HepG2 (cell line): Measurements from ENCODE around the gene SH3TC2. TPM values are rescaled to one million over a fixed set of nuclear protein-coding genes. Genes with fewer than 3 reads are reported as not detected.

Source experiments
- ATAC-seq: fragments of 200-7000 bp; cut with Tn5 transposase; 3 replicates; pipeline ENCODE4 v1.9.1; 2020; ENCODE audit warnings: mild to moderate bottlenecking, moderate library complexity
- BruUV-seq: library from RNA; stranded (reverse); fragments of 400-500 nt; replicated peaks from 2 replicates; lab custom pipeline; 2021; lab: Mats Ljungman, UMichigan
- CTCF ChIA-PET: fragments of 300-600 bp; formaldehyde crosslinking; extraction: SDS; loops from one replicate; lab custom pipeline; 2021; ENCODE audit warnings: low total read pairs, inconsistent platforms, low intra/inter-chr PET ratio; lab: Yijun Ruan, JAX
- POLR2A ChIA-PET: fragments of 350-600 bp; sonication (Branson Sonifier 250); formaldehyde crosslinking; loops from one replicate; lab custom pipeline; 2020; ENCODE audit warnings: antibody characterized with exemption, inconsistent platforms; lab: Yijun Ruan, JAX
- DNase-seq: peaks from one replicate; pipeline ENCODE4 v3.0.0-alpha.2; 2015; ENCODE audit warnings: low spot score
- FAIRE-seq: peaks from 3 replicates; lab custom pipeline; 2011; peaks lifted over from hg19 to GRCh38; lab: Jason Lieb, UNC
- H2AFZ ChIP-seq: one replicate; pipeline ENCODE4 v1.6.1; 2011; ENCODE audit warnings: low read length, inconsistent platforms
- H3K27ac ChIP-seq: fragments of 300-600 bp; 3 replicates; pipeline ENCODE4 v1.8.0; 2011; ENCODE audit warnings: mixed run types, mild to moderate bottlenecking, mixed read lengths, low read length, inconsistent platforms; ENCODE audit not compliant: insufficient read depth; ENCODE audit errors: extremely low read length
- H3K27me3 ChIP-seq, 2 experiments: fragments of 200-600 bp in 1 of 2; 2 replicates in 1 of 2; 3 replicates in 1 of 2; pipeline versions ENCODE4 v1.6.0 to v1.8.0; 2011; ENCODE audit warnings: low read length in 2 of 2, mild to moderate bottlenecking in 2 of 2, moderate library complexity in 2 of 2, inconsistent platforms in 1 of 2; ENCODE audit not compliant: insufficient read depth in 2 of 2, control insufficient read depth in 1 of 2
- H3K36me3 ChIP-seq, 2 experiments: fragments of 200-600 bp in 1 of 2; replicated peaks in 1 of 2; 2 replicates in 1 of 2; 3 replicates in 1 of 2; pipeline versions ENCODE4 v1.5.1 to v1.8.0; 2011; ENCODE audit warnings: low read length in 2 of 2, inconsistent platforms in 1 of 2; ENCODE audit not compliant: insufficient read depth in 2 of 2, control insufficient read depth in 1 of 2
- H3K4me1 ChIP-seq: 2 replicates; pipeline ENCODE4 v1.5.1; 2012; ENCODE audit warnings: low read length, inconsistent platforms; ENCODE audit not compliant: insufficient read depth
- H3K4me2 ChIP-seq: 2 replicates; pipeline ENCODE4 v1.6.0; 2011; ENCODE audit warnings: low read depth, low read length, inconsistent platforms
- H3K4me3 ChIP-seq, 3 experiments: fragments of 200-600 bp in 1 of 3; sonication (generic), shearing (Covaris generic) in 1 of 3; replicated peaks in 1 of 3; 2 replicates each; pipeline ENCODE4 v1.5.1; 2011 to 2016; ENCODE audit warnings: low read length in 3 of 3, inconsistent platforms in 2 of 3, low read depth in 2 of 3, mild to moderate bottlenecking in 2 of 3, control low read depth in 1 of 3, mixed read lengths in 1 of 3; ENCODE audit not compliant: insufficient read depth in 1 of 3
- H3K79me2 ChIP-seq: one replicate; pipeline ENCODE4 v1.6.1; 2011; ENCODE audit warnings: low read length, inconsistent platforms; ENCODE audit not compliant: insufficient read depth
- H3K9ac ChIP-seq: 2 replicates; pipeline ENCODE4 v1.6.0; 2011; ENCODE audit warnings: mild to moderate bottlenecking, low read depth, low read length, inconsistent platforms; ENCODE audit not compliant: insufficient read depth
- H3K9me3 ChIP-seq: 2 replicates; pipeline ENCODE4 v1.5.1; 2012; ENCODE audit warnings: mild to moderate bottlenecking, low read length
- H4K20me1 ChIP-seq: 2 replicates; pipeline ENCODE4 v1.6.0; 2011; ENCODE audit warnings: inconsistent platforms, mild to moderate bottlenecking, low read length, moderate library complexity; ENCODE audit not compliant: insufficient read depth
- FLYWCH1 ChIP-seq: sonication (generic); formaldehyde crosslinking; IDR thresholded peaks from 2 replicates; pipeline ENCODE4 v1.8.1; 2023; ENCODE audit warnings: mild to moderate bottlenecking, missing genetic modification reagents
- KDM1A ChIP-seq: IDR thresholded peaks from 2 replicates; pipeline ENCODE4 v1.6.1; 2016; ENCODE audit warnings: missing compliant biosample characterization
- MBD4 ChIP-seq: IDR thresholded peaks from 2 replicates; pipeline ENCODE4 v1.6.1; 2012; ENCODE audit warnings: low read length, inconsistent platforms, borderline replicate concordance
- NFRKB ChIP-seq: fragments of 450-650 bp; IDR thresholded peaks from 2 replicates; pipeline ENCODE4 v1.6.1; 2017
- PRPF4 ChIP-seq: fragments of 200-400 bp; formaldehyde crosslinking; IDR thresholded peaks from 2 replicates; pipeline ENCODE4 v1.6.1; 2016; ENCODE audit warnings: low read length, low read depth; ENCODE audit not compliant: poor library complexity, severe bottlenecking
- ZFYVE20 ChIP-seq: sonication (generic); formaldehyde crosslinking; IDR thresholded peaks from 2 replicates; pipeline ENCODE4 v1.8.0; 2023; ENCODE audit warnings: low read depth, mild to moderate bottlenecking, moderate library complexity, missing genetic modification reagents, borderline replicate concordance
- ZNF251 ChIP-seq: sonication (generic); formaldehyde crosslinking; IDR thresholded peaks from 2 replicates; pipeline ENCODE4 v1.9.0; 2021; ENCODE audit warnings: mild to moderate bottlenecking, missing genetic modification reagents
- ZNF496 ChIP-seq: sonication (generic); formaldehyde crosslinking; IDR thresholded peaks from 2 replicates; pipeline ENCODE4 v1.8.1; 2023; ENCODE audit warnings: mild to moderate bottlenecking, moderate library complexity, missing genetic modification reagents; ENCODE audit not compliant: insufficient replicate concordance
- ZNF768 ChIP-seq: sonication (generic); formaldehyde crosslinking; IDR thresholded peaks from 2 replicates; pipeline ENCODE4 v1.4.0; 2020; ENCODE audit warnings: missing genetic modification reagents
- WGBS: methylation state at CpG from one replicate; pipeline ENCODE4 v1.1.6; 2017; ENCODE audit warnings: low lambda C conversion rate; 5-methylcytosine and 5-hydroxymethylcytosine counted together
- in situ Hi-C: cut with HindIII; loops from 2 replicates; pipeline ENCODE4 v1.10.0; 2017; ENCODE audit warnings: low pct_unique_long_range_greater_than_20kb; ENCODE audit not compliant: extremely low pct_ligation_motif_present
- intact Hi-C: fragments of 100-400 bp; cut with micrococcal nuclease; formaldehyde crosslinking; loops from one replicate; pipeline ENCODE4 v1.10.0; 2022; ENCODE audit not compliant: unreplicated experiment
- polyA plus RNA-seq, 8 experiments: library from polyadenylated mRNA; depleted of rRNA in 3 of 8; stranded (reverse) in 7 of 8; unstranded in 1 of 8; fragments of >200 nt; fragmentation: Illumina TruSeq in 4 of 8; extraction: Trizol in 4 of 8; gene quantifications; 2 replicates each; pipeline versions ENCODE4 v1.2.1 to v1.2.3, GENCODE V29; 2011 to 2016; ENCODE audit warnings: low read depth in 4 of 8, missing spikeins in 1 of 8, mixed read lengths in 1 of 8; ENCODE audit not compliant: insufficient read depth in 1 of 8
- total RNA-seq, 5 experiments: library from RNA; depleted of rRNA; stranded (reverse); fragments of >200 nt; fragmentation: Illumina TruSeq; extraction: Trizol; gene quantifications; 2 replicates each; pipeline ENCODE4 v1.2.3, GENCODE V29; 2016; ENCODE audit warnings: low read depth in 1 of 5

SH3TC2 gene
- total and polyA plus RNA-seq, 2 of the 13 experiments (the other 11 are each of a cell fraction or from before 2014, with no cell fraction given) = 0.34 to 0.71 TPM

- TF ChIP-seq PRPF4 = no peak
Observed at GRCh38 chr5:149005077-149005892, 57.6 kb downstream of the SH3TC2 start (continued).

GRCh38 chr5:149004559-149004958, 58.3 kb downstream of the SH3TC2 start:
- H3K4me3 ChIP-seq = no peak overlapping the region
- no peak for ATAC-seq
- H3K4me2 ChIP-seq = no peak overlapping the region
- H3K27ac ChIP-seq = no peak overlapping the region
- H3K36me3 ChIP-seq = no peaks in the 10 kb centered on the region
- H3K9me3 ChIP-seq = no peaks in the 10 kb centered on the region
- no peak overlapping the region for H2AFZ ChIP-seq
- BruUV-seq = no TSS peak
- ChIA-PET POLR2A (no interaction called here), CTCF (no interaction called here)
- H3K9ac ChIP-seq = no peak overlapping the region
- no peaks in the 10 kb centered on the region for H3K27me3 ChIP-seq
- H3K4me1 ChIP-seq = peaks cover 16% of the 10 kb centered on the region
- no peaks in the 10 kb centered on the region for H3K79me2 ChIP-seq
- FAIRE-seq = no peak
- TF ChIP-seq ZNF768 (CRISPR knock-in tag) (no peak), ZFYVE20 (CRISPR knock-in tag) (no peak), ZNF496 (no peak), MBD4 (no peak), NFRKB (no peak), ZNF251 (CRISPR knock-in tag) (no peak), KDM1A (CRISPR knock-in tag) (no peak), FLYWCH1 (CRISPR knock-in tag) (no peak)
- intact Hi-C loops = loop anchor here (5.0 kb wide), 2 partner anchors 33 to 37 kb away; no protein-coding TSS in a partner anchor
- no peaks in the 10 kb centered on the region for H4K20me1 ChIP-seq
- in situ Hi-C loops = no loop called here
- no peak for DNase-seq
- WGBS = 64% methylated on average over 2 of the region's 6 CpGs
